Large intestine (tissue), 3 donors: ENCODE results near the gene CREB1. TPM values are rescaled to one million over a fixed set of nuclear protein-coding genes. Genes with fewer than 3 reads are reported as not detected.
"Not testable (repeated sequence)": the region's sequence is repeated elsewhere in the genome, so short reads cannot be mapped to it uniquely, and the experiment has no call there.

ENCODE experiments used
- DNase-seq, 2 donors: peaks; one replicate each; pipeline versions ENCODE4 v3.0.0 to v3.0.0-alpha.2; 2013
- H3K27ac ChIP-seq: one replicate; pipeline ENCODE4 v1.5.1; 2013; ENCODE audit warnings: low read length
- H3K27me3 ChIP-seq: 2 replicates; pipeline ENCODE4 v1.6.1; 2013; ENCODE audit warnings: low read length; ENCODE audit not compliant: control insufficient read depth, insufficient read depth
- H3K36me3 ChIP-seq: 2 replicates; pipeline ENCODE4 v1.6.1; 2013; ENCODE audit warnings: low read length; ENCODE audit not compliant: control insufficient read depth, insufficient read depth
- H3K4me1 ChIP-seq: one replicate; pipeline ENCODE4 v1.6.1; 2013; ENCODE audit warnings: low read length; ENCODE audit not compliant: control insufficient read depth, insufficient read depth
- H3K4me3 ChIP-seq: one replicate; pipeline ENCODE4 v1.5.1; 2013; ENCODE audit warnings: low read length
- H3K9me3 ChIP-seq: one replicate; pipeline ENCODE4 v1.6.1; 2013; ENCODE audit warnings: mild to moderate bottlenecking, low read depth, low read length, moderate library complexity; ENCODE audit not compliant: control insufficient read depth
- WGBS: methylation state at CpG from one replicate; pipeline ENCODE4 v1.1.5; 2013; ENCODE audit warnings: low lambda C conversion rate; ENCODE audit not compliant: insufficient coverage; 5-methylcytosine and 5-hydroxymethylcytosine counted together
- polyA plus RNA-seq: library from polyadenylated mRNA; unstranded; fragments of 120-200 nt; gene quantifications from one replicate; pipeline ENCODE4 v1.2.1, GENCODE V29; 2013

Gene CREB1
- polyA plus RNA-seq, 1 donor = 37.5 TPM

GRCh38 chr2:207646582-207646981 lies 116.8 kb downstream of the CREB1 start:
- not testable (repeated sequence) for H3K9me3 ChIP-seq, H3K27me3 ChIP-seq, H3K4me3 ChIP-seq, DNase-seq, H3K27ac ChIP-seq, H3K4me1 ChIP-seq, H3K36me3 ChIP-seq
- WGBS = 100% methylated on average over 1 of the region's 7 CpGs

Other genes starting within 250 kb of the CREB1 start
- gene METTL21A, start 95.4 kb downstream of the CREB1 start, polyA plus RNA-seq = 19.3 TPM
- gene CCNYL1, start 181.7 kb downstream of the CREB1 start, polyA plus RNA-seq = 19.6 TPM
- gene FZD5, start 239.9 kb downstream of the CREB1 start, polyA plus RNA-seq = 45.3 TPM